ENCODE results near the gene MT4.
"Not testable (repeated sequence)": the region's sequence is repeated elsewhere in the genome, so short reads cannot be mapped to it uniquely, and the experiment has no call there.

Gene MT4

GRCh38 chr16:56559109-56559508 lies 5.8 kb upstream of the MT4 start:
- DNase-seq (ENCODE audit: low read depth): no peak

GRCh38 chr16:56560447-56560846 lies 4.4 kb upstream of the MT4 start:
- DNase-seq (ENCODE audit: low read depth): no peak

GRCh38 chr16:56561126-56561525 lies 3.7 kb upstream of the MT4 start:
- DNase-seq (ENCODE audit: low read depth): no peak

- DNase-seq (ENCODE audit: low read depth): no peak
Observed at GRCh38 chr16:56569971-56570370, 5.1 kb downstream of the MT4 start.

GRCh38 chr16:56571525-56571924 lies 6.7 kb downstream of the MT4 start:
- no peak for DNase-seq (ENCODE audit: low read depth)

GRCh38 chr16:56574625-56575024 lies 9.8 kb downstream of the MT4 start:
- DNase-seq (ENCODE audit: low read depth): no peak

- peak; percentile 65 for DNase-seq (ENCODE audit: low read depth)
Observed at GRCh38 chr16:56576585-56577299, 11.9 kb downstream of the MT4 start.

GRCh38 chr16:56577300-56577625 lies 12.4 kb downstream of the MT4 start:
- no peak for DNase-seq (ENCODE audit: low read depth)

GRCh38 chr16:56580391-56581048 lies 15.6 kb downstream of the MT4 start:
- DNase-seq (ENCODE audit: low read depth): no peak

- DNase-seq (ENCODE audit: low read depth): not testable (repeated sequence)
Observed at GRCh38 chr16:56582911-56583310, 18.0 kb downstream of the MT4 start.

GRCh38 chr16:56583351-56584168 lies 18.7 kb downstream of the MT4 start:
- DNase-seq (ENCODE audit: low read depth): no peak

- no peak for DNase-seq (ENCODE audit: low read depth)
Observed at GRCh38 chr16:56584276-56584675, 19.4 kb downstream of the MT4 start.

- no peak for DNase-seq (ENCODE audit: low read depth)
Observed at GRCh38 chr16:56588781-56589140, 23.9 kb downstream of the MT4 start.

GRCh38 chr16:56589141-56590039 lies 24.5 kb downstream of the MT4 start, which contains the start of gene MT3:
Gene MT3, plus strand, starts transcription at chr16:56589528. Its CDS starts 63 bp downstream, at chr16:56589591.
- DNase-seq (ENCODE audit: low read depth): no peak

GRCh38 chr16:56591377-56592060 lies 26.6 kb downstream of the MT4 start:
- no peak for DNase-seq (ENCODE audit: low read depth)

GRCh38 chr16:56593573-56594291 lies 28.9 kb downstream of the MT4 start:
- no peak for DNase-seq (ENCODE audit: low read depth)

- no peak for DNase-seq (ENCODE audit: low read depth)
Observed at GRCh38 chr16:56594292-56594619, 29.4 kb downstream of the MT4 start.

GRCh38 chr16:56600398-56600999 lies 35.6 kb downstream of the MT4 start:
- no peak for DNase-seq (ENCODE audit: low read depth)

GRCh38 chr16:56601325-56601724 lies 36.5 kb downstream of the MT4 start:
- no peak for DNase-seq (ENCODE audit: low read depth)

GRCh38 chr16:56603589-56603988 lies 38.7 kb downstream of the MT4 start:
- no peak for DNase-seq (ENCODE audit: low read depth)
